Measurements from ENCODE around the gene DIAPH2. TPM values are rescaled to one million over a fixed set of nuclear protein-coding genes. Genes with fewer than 3 reads are reported as not detected.

Gene DIAPH2
- total RNA-seq (2022; extraction: Qiagen RNA extraction; ENCODE audit: low read depth), result 2.4 to 5.7 TPM (median 4.3 TPM) in 5 replicates

GRCh38 chrX:96684339-96685209 lies at the start of gene DIAPH2:
Gene DIAPH2 (plus strand): TSS chrX:96684842.

GRCh38 chrX:96883608-96884007 lies 199.0 kb downstream of the DIAPH2 start, which contains the start of gene RPA4:
Gene RPA4 (plus strand): TSS chrX:96883908. CDS start chrX:96884311, 403 bp downstream.

Other genes starting within 250 kb of the DIAPH2 start
- gene RPA4, start 199.1 kb downstream of the DIAPH2 start, total RNA-seq (2022; extraction: Qiagen RNA extraction; ENCODE audit: low read depth), result 0.20 to 0.34 TPM (median 0.25 TPM) in 5 replicates

Data from A549 treated with RU486 at 1 μM for 4 hours (cell line).